CD4-positive, alpha-beta T cell treated with Interferon gamma for 1 hour (primary cell): Measurements from ENCODE around the gene MRPL36.
"Not testable (repeated sequence)": the region's sequence is repeated elsewhere in the genome, so short reads cannot be mapped to it uniquely, and the experiment has no call there.

ENCODE experiments used
- DNase-seq: peaks from one replicate; pipeline ENCODE4 v3.0.0-alpha.2; 2020

Gene MRPL36

GRCh38 chr5:1814183-1815020, 14.8 kb upstream of the MRPL36 start:
- DNase-seq = no peak

DNA sequence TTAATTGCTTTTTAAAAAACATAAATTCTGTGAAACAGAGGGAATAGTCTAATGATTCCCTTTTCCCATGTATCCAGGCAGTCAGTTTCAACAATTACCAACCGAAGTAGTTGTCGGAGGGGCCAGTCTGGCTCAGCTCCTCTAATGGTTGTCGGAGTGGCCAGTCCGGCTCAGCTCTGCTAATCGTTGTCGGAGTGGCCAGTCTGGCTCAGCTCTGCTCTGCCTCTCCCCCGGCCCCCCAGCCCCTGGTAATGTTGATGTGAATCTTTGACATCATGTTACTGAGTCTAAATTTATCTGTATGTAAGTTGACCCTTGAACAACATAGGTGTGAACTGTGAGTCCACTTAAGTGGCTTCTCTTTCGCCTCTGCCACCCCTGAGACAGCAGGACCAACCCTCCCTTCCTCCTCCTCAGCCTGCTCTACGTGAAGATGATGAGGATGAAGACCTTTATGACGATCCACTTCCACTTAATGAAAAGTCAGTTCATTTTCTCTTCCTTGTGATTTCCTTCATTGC, 11.0 kb upstream of the MRPL36 start:
- no peak for DNase-seq

DNA sequence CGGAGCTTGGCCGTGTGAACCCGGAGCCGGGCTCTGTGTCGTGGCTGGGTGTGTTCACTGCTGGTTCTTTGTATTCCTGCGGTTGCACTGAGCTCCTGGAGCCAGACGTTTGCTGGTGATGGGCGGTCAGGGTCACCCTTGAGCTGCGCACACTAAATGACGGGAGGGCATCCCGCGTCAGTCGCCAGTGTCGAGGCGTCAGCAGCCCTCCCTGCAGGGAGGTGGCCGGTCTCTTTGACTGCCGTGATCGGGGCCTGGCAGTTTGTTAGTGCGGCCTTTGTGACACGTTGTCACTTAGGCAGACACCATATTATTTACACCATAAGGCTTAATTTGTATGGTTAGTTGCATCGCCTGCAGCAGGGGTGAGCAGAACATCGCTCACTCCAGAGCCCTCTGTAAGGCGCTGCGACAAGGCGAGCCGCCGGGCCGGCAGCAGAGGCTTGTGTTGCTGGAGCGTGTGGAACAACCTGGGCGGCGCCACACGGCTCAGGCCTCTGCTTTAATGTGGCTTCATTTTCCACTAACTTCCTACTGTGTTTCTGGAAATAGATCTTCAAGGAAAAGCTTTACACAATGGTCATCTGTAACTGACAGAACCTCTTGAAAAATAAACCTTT, 9.9 kb upstream of the MRPL36 start:
- no peak for DNase-seq

- no peak for DNase-seq
These were observed 8.8 kb upstream of the MRPL36 start for GRCh38 chr5:1808439-1808838.

DNA sequence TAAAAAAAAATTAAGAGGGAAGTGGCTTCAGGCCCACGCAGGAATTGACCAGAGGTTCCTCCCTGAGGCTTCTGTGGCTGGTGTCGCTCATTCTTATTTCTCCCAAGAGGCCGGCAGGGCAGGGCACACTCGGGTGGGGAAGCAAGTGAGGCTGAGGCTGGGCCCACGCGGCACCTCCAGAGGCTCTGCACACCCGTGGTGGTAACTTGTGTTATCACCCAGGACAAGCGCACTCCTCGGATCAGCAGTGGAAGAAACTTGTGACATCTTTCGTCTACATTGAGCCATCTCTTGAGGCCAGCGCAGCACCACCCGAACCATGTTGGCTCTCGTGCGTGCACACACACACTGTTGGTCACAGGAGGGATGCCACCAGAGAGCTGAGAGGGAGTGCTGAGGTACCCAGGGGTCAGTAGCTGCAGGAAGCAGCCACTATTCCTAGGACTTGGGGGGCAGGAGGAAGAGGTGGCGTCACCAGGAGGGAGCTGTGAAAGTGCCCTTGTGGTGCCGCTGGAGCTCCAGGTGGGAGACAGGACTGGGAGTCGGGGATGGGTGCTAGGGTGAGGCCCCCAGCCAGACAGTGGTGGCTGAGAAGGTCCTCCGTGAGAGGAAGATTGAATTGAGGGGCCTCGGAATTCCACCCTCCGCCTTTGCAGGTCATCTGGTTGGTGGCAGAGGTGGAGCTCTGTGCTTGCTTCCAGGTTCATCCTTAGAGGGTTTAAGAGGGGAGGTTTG, 8.0 kb upstream of the MRPL36 start:
- no peak for DNase-seq

DNA sequence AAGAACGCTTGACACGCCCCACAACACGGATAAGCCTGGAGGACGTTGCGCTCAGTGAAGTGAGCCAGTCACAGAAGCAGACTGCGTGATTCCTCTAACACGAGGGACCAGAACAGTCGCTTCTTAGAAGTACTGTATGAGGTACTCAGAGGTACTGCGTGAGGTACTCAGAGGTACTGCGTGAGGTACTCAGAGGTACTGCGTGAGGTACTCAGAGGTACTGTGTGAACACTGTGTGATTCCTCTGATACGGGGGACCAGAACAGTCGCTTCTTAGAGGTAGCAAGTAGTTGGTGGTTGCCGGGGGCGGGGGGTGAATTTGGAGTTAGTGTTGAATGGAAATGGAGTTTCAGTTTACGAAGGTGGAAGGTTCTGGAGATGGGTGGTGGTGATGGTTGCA, 7.3 kb upstream of the MRPL36 start:
- no peak for DNase-seq

GRCh38 chr5:1806199-1806598, 6.6 kb upstream of the MRPL36 start:
- no peak for DNase-seq

- DNase-seq = no peak
These were observed 6.1 kb upstream of the MRPL36 start for GRCh38 chr5:1805736-1806135.

DNA sequence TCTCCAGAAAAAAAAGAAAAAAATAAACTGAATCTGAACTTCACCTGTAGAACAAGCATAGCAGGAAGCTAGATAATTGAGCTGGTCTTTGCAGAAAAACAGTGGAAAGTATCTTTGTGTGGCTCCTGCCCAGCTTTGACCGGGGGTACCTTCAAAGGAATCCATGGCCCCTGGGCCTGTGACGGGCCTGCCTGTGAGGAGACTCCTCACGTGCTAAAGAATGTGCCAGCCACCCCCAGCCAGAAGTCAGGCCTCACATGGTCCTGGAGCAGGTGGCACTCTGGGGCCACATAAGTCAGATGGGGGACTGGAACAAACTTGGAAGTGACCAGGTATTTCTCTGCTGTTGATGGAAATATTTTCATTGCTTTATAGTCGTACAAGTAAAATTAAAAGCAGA, 5.7 kb upstream of the MRPL36 start:
- DNase-seq = no peak

GRCh38 chr5:1804001-1804690, 4.5 kb upstream of the MRPL36 start:
- no peak for DNase-seq

GRCh38 chr5:1803192-1803591, 3.6 kb upstream of the MRPL36 start:
- no peak for DNase-seq

DNA sequence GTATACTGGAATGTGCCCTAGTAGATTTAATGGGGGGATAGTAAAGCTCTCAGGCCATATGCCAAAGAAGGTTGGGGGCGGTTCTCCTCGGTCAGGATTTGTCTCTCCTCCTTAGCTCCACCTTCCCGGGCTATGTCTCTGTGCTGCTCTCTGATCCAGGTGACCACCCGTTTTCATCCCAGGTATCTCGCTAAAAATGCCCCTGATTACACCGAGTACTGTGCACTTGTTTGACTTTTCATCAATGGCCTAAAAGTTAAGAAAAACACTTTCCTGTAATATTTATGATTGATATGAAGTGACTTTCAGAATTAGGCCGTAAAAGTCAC, 2.3 kb upstream of the MRPL36 start:
- DNase-seq = no peak

DNA sequence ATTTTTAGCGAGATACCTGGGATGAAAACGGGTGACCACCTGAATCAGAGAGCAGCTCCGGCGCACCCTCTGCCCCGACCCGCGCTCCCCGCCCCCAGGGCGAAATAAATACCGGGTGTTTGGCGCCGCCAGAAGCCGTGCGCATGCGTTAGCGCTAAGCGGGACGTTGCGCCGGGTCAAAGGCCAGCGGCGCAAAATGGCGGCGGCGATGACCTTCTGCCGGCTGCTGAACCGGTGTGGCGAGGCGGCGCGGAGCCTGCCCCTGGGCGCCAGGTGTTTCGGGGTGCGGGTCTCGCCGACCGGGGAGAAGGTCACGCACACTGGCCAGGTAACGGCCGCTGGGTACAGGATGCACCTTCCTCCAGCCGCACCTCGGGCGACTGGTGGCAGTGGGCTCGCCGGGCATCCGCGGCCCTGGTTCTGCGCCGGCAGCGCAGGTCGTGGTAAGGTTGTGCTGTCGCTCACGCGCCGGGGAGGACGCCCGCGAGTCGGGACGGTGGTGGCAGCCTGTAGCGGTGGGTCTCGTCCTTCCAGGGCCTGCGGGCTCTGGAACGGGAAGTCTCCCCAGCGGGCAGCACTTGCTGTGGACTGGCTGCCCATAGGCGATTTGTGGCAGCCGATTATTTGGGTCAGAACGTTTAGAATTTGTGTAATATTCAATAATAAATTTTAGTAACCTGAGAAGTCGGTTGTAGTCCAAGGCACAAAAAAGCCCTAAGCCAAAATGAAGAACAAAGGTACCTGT, 1.8 kb upstream of the MRPL36 start, which contains the start of gene NDUFS6:
Gene NDUFS6 (plus strand): TSS at position 186 of the 745 bp plus-strand sequence. CDS start 11 bp downstream, at position 197.
- peak; percentile 72 for DNase-seq

GRCh38 chr5:1800472-1801221, 1.0 kb upstream of the MRPL36 start:
- peak; percentile 38 for DNase-seq

DNA sequence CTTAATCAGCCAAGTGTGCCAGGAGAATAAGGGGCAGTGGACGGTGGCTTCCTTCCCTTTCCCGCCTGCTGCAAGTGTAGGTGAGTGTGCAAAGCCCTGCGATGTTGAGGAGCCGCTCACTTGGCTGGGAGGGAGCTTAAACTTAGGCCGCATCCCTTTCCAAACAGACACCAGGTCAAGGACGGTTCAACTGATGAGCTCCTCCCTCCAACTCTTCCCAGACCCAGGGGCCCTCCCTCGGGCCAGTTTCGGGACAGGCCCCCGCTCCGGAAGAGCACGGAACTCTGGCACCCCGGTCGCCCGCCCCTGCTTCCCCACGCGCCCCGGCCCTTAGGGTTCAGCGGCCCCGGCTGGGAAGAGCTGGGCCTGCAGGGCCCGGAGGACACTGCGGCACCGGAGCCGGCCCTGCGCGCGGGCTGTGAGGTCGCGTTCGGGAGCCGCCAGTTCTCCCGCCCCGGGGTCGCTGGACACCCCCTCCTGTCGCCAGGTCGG, 481 bp downstream of the MRPL36 start:
- DNase-seq = no peak

- not testable (repeated sequence) for DNase-seq
These were observed 1.0 kb downstream of the MRPL36 start for GRCh38 chr5:1798589-1798988.

DNA sequence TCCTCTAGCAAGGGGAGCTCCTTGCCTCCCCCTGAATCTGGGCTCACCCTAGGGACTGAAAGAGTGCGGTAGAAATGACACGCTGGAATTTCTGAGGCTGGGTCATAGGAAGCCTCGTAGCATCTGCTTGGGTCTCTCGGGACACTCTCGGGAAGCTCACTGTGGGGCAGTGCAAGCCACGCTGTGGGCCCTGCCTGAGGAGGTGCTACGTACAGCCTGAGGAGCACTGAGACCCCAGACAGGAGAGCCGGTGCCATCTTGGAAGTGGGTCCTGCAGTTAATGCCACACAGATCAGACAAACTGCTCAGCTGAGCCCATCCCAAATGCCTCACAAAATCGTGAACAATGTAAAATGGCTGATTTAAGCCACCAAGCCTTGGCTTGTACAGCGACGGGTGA, 1.8 kb downstream of the MRPL36 start:
- no peak for DNase-seq

- DNase-seq = no peak
These were observed 2.4 kb downstream of the MRPL36 start for GRCh38 chr5:1797103-1797800.

DNA sequence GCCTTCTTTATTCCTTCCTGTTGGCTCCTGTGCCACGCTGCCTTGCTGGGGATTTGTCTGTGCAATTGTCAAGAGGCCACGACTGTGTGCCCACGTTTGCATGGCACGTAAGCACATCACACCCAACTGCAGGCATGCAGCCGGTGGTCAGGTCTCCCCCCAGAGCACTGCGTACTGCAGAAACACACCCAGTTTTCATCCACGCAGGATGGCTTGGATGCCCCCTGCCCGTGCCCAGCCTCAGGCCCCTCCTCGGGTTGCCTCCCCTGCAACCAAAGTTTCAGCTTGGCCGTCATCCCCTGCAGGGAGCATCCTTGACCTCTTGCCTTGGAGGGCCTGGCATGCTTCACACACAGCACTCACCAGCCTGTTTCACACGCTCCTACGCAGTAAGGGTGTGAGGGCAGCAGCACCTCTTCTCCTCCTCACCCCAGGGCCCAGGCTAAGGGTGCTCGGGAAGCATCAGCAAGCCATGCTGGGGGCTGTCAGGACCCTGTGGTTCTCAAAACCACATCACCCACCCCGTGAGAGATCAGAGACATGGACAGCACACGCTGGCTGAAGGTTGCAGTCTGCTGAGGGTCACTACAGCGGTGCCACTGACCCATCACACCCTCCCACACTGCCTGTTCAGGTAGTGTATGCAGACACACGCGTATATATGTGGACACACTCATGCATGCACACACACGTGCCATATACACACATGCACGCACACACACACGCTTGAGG, 3.1 kb downstream of the MRPL36 start:
- DNase-seq = no peak

DNA sequence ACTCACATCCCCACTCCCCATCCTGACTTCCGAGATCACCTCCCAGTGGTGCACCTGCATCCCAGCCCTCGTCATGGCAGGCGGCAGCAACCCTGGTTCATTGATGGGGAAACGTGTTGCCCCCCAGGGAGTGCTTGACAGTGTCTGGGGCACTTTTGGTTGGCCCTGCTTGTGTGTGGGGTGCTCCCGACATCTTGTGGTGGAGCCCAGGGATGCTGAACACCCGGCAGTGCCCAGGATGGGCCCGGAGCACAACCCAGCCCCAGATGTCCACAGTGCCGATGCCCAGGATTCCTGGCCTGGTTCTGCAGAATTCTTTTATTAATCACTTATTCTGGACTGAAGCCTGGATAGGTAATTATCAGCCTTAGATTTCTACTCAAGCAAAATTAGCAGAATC, 3.7 kb downstream of the MRPL36 start:
- DNase-seq = no peak
